H1 (cell line): Measurements from ENCODE around the gene ADAMTS6. TPM values are rescaled to one million over a fixed set of nuclear protein-coding genes. Genes with fewer than 3 reads are reported as not detected.

Source experiments
- CTCF ChIA-PET: fragments of 300-600 bp; sonication (Branson Sonifier 250); formaldehyde crosslinking; loops from one replicate; lab custom pipeline; 2021; ENCODE audit not compliant: partially characterized antibody; lab: Charles Lee
- POLR2A ChIA-PET: fragments of 300-600 bp; sonication (Branson Sonifier 250); formaldehyde crosslinking; loops from one replicate; lab custom pipeline; 2021; ENCODE audit warnings: inconsistent platforms; ENCODE audit not compliant: partially characterized antibody; lab: Charles Lee
- DNase-seq, 2 experiments: peaks; one replicate each; pipeline versions ENCODE4 v3.0.0 to v3.0.0-alpha.2; 2010 to 2022; ENCODE audit warnings: low spot score in 2 of 2, low read depth in 1 of 2, mixed read lengths in 1 of 2
- FAIRE-seq: peaks from 2 replicates; lab custom pipeline; 2011; peaks lifted over from hg19 to GRCh38; lab: Jason Lieb, UNC
- H2AFZ ChIP-seq: 2 replicates; pipeline ENCODE4 v1.8.1; 2012; ENCODE audit warnings: low read length, inconsistent platforms
- H2AK5ac ChIP-seq: 2 replicates; pipeline ENCODE4 v1.6.1; 2013; ENCODE audit warnings: low read depth, low read length
- H2BK120ac ChIP-seq: replicated peaks from 2 replicates; pipeline ENCODE3; 2013; ENCODE audit warnings: low read depth, low read length, inconsistent platforms
- H2BK12ac ChIP-seq: 2 replicates; pipeline ENCODE4 v1.6.1; 2013; ENCODE audit warnings: low read depth, low read length
- H2BK15ac ChIP-seq: 2 replicates; pipeline ENCODE4 v1.6.1; 2013; ENCODE audit warnings: low read length
- H2BK20ac ChIP-seq: 2 replicates; pipeline ENCODE4 v1.6.1; 2013; ENCODE audit warnings: low read length
- H2BK5ac ChIP-seq: 2 replicates; pipeline ENCODE4 v1.6.1; 2013; ENCODE audit warnings: low read depth, low read length
- H3K14ac ChIP-seq: 2 replicates; pipeline ENCODE4 v1.6.1; 2013; ENCODE audit warnings: inconsistent platforms; ENCODE audit not compliant: insufficient read length
- H3K18ac ChIP-seq: 2 replicates; pipeline ENCODE4 v1.6.1; 2013; ENCODE audit warnings: low read length; ENCODE audit errors: extremely low read depth
- H3K23ac ChIP-seq: 2 replicates; pipeline ENCODE4 v1.6.1; 2013; ENCODE audit warnings: inconsistent platforms; ENCODE audit not compliant: insufficient read length
- H3K23me2 ChIP-seq: 2 replicates; pipeline ENCODE4 v1.6.1; 2013; ENCODE audit warnings: low read depth, low read length
- H3K27ac ChIP-seq: 2 replicates; pipeline ENCODE4 v1.6.1; 2011; ENCODE audit warnings: low read depth, low read length, inconsistent platforms
- H3K27me3 ChIP-seq, 4 experiments: replicated peaks in 1 of 4; 1 replicate in 1 of 4; 2 replicates in 3 of 4; pipeline versions ENCODE4 v1.6.1 to v1.8.1; 2011 to 2013; ENCODE audit warnings: low read length in 3 of 4, mild to moderate bottlenecking in 3 of 4, inconsistent platforms in 2 of 4, mixed read lengths in 2 of 4, moderate library complexity in 1 of 4; ENCODE audit not compliant: control insufficient read depth in 3 of 4, insufficient read depth in 3 of 4; ENCODE audit errors: extremely low read depth in 1 of 4
- H3K36me3 ChIP-seq, 4 experiments: 2 replicates each; pipeline versions ENCODE4 v1.6.1 to v1.8.1; 2011 to 2013; ENCODE audit warnings: mild to moderate bottlenecking in 4 of 4, low read length in 3 of 4, moderate library complexity in 2 of 4, control low read depth in 1 of 4, inconsistent platforms in 1 of 4; ENCODE audit not compliant: insufficient read depth in 4 of 4, control insufficient read depth in 2 of 4
- H3K4ac ChIP-seq: replicated peaks from 2 replicates; pipeline ENCODE3; 2013; ENCODE audit warnings: low read length, low read depth, mixed read lengths, inconsistent platforms; ENCODE audit not compliant: insufficient read length
- H3K4me1 ChIP-seq, 4 experiments: replicated peaks in 1 of 4; 1 replicate in 1 of 4; 2 replicates in 3 of 4; pipeline versions ENCODE4 v1.6.1 to v1.8.1; 2011 to 2013; ENCODE audit warnings: low read length in 3 of 4, inconsistent platforms in 2 of 4, mixed read lengths in 1 of 4; ENCODE audit not compliant: insufficient read depth in 4 of 4, control insufficient read depth in 3 of 4
- H3K4me2 ChIP-seq, 2 experiments: 2 replicates each; pipeline versions ENCODE4 v1.6.1 to v1.8.1; 2011 to 2013; ENCODE audit warnings: low read depth in 2 of 2, low read length in 2 of 2, control low read depth in 1 of 2, inconsistent platforms in 1 of 2, mild to moderate bottlenecking in 1 of 2; ENCODE audit not compliant: insufficient read depth in 1 of 2
- H3K4me3 ChIP-seq, 4 experiments: fragments of 200-600, 300-600 bp in 1 of 4; sonication (generic), shearing (Covaris generic), sonication (Bioruptor Twin) in 1 of 4; 2 replicates each; pipeline versions ENCODE4 v1.5.1 to v1.8.1; 2011 to 2016; ENCODE audit warnings: low read length in 4 of 4, low read depth in 3 of 4, control low read depth in 2 of 4, inconsistent platforms in 2 of 4, mild to moderate bottlenecking in 2 of 4, mixed read lengths in 1 of 4, moderate library complexity in 1 of 4; ENCODE audit not compliant: insufficient read depth in 2 of 4; ENCODE audit errors: extremely low read depth in 1 of 4
- H3K56ac ChIP-seq: replicated peaks from 2 replicates; pipeline ENCODE3; 2013; ENCODE audit warnings: low read depth, mild to moderate bottlenecking, mixed read lengths, low read length, inconsistent platforms; ENCODE audit not compliant: insufficient read length
- H3K79me1 ChIP-seq: 2 replicates; pipeline ENCODE4 v1.6.1; 2013; ENCODE audit warnings: low read depth, low read length, control low read depth
- H3K79me2 ChIP-seq, 2 experiments: 2 replicates each; pipeline versions ENCODE4 v1.6.1 to v1.8.1; 2012 to 2013; ENCODE audit warnings: low read length in 2 of 2, mild to moderate bottlenecking in 2 of 2, inconsistent platforms in 1 of 2; ENCODE audit not compliant: insufficient read depth in 2 of 2, control insufficient read depth in 1 of 2
- H3K9ac ChIP-seq, 4 experiments: replicated peaks in 1 of 4; 1 replicate in 1 of 4; 2 replicates in 3 of 4; pipeline versions ENCODE4 v1.6.1 to v1.8.1; 2011 to 2013; ENCODE audit warnings: low read depth in 3 of 4, low read length in 3 of 4, control low read depth in 2 of 4, mild to moderate bottlenecking in 2 of 4, moderate library complexity in 2 of 4, inconsistent platforms in 1 of 4; ENCODE audit errors: extremely low read depth in 1 of 4
- H3K9me3 ChIP-seq, 2 experiments: 2 replicates each; pipeline versions ENCODE4 v1.6.1 to v1.8.1; 2012 to 2013; ENCODE audit warnings: mild to moderate bottlenecking in 2 of 2, moderate library complexity in 2 of 2, control low read depth in 1 of 2, inconsistent platforms in 1 of 2, low read depth in 1 of 2, low read length in 1 of 2, mixed read lengths in 1 of 2; ENCODE audit not compliant: insufficient read depth in 2 of 2
- H4K20me1 ChIP-seq, 2 experiments: replicated peaks in 1 of 2; 2 replicates each; pipeline versions ENCODE3 to v1.8.1; 2011 to 2013; ENCODE audit warnings: inconsistent platforms in 2 of 2, low read length in 2 of 2, mild to moderate bottlenecking in 1 of 2; ENCODE audit not compliant: insufficient read depth in 2 of 2, control insufficient read depth in 1 of 2
- H4K5ac ChIP-seq: 2 replicates; pipeline ENCODE4 v1.6.1; 2013; ENCODE audit warnings: low read length, low read depth, mixed read lengths, inconsistent platforms; ENCODE audit not compliant: insufficient read length
- H4K8ac ChIP-seq: 2 replicates; pipeline ENCODE4 v1.8.0; 2013; ENCODE audit warnings: mild to moderate bottlenecking, moderate library complexity, low read length, inconsistent platforms; ENCODE audit not compliant: insufficient read depth; ENCODE audit errors: extremely low read depth
- H4K91ac ChIP-seq: replicated peaks from 2 replicates; pipeline ENCODE3; 2013; ENCODE audit warnings: low read length, mixed read lengths, inconsistent platforms; ENCODE audit not compliant: insufficient read length
- SIN3A ChIP-seq, 2 experiments: IDR thresholded peaks in 1 of 2; conservative IDR thresholded peaks in 1 of 2; 2 replicates each; pipeline ENCODE4 v1.6.1; 2011 to 2012; ENCODE audit warnings: low read length in 2 of 2, improper control_type of control experiment in 1 of 2, low read depth in 1 of 2, mild to moderate bottlenecking in 1 of 2
- WGBS, 2 experiments: shearing (Covaris generic) in 1 of 2; methylation state at CpG; one replicate each; pipeline versions ENCODE4 v1.1.6 to v1.1.7; 2013 to 2015; ENCODE audit warnings: low lambda C conversion rate in 2 of 2, mixed read lengths in 2 of 2, inconsistent platforms in 1 of 2, low coverage in 1 of 2, missing lambda C conversion rate in 1 of 2; ENCODE audit not compliant: insufficient replicate concordance in 2 of 2, insufficient coverage in 1 of 2, insufficient read length in 1 of 2; ENCODE audit errors: extremely low coverage in 1 of 2, missing lambda C conversion rate in 1 of 2; 5-methylcytosine and 5-hydroxymethylcytosine counted together
- polyA plus RNA-seq, 7 experiments: library from polyadenylated mRNA; depleted of rRNA in 3 of 7; stranded (reverse) in 5 of 7; unstranded in 2 of 7; fragments of >200 nt in 5 of 7; fragments of 200-250 nt in 2 of 7; gene quantifications; 1 replicate in 5 of 7; 2 replicates in 1 of 7; 4 replicates in 1 of 7; pipeline versions ENCODE4 v1.2.1 to v1.2.3, GENCODE V29; 2011 to 2013; ENCODE audit warnings: missing spikeins in 2 of 7, mixed read lengths in 2 of 7
- total RNA-seq: library from RNA; stranded (reverse); fragmentation: NEBNext Ultra II Directional; extraction: Animal tissue kit (Norgen Biotek cat#: 25700); gene quantifications from 2 replicates; pipeline ENCODE4 v1.2.1, GENCODE V29; 2021
- TF ChIP-seq, protein P1 (sequence below): IDR thresholded peaks from 2 replicates; pipeline ENCODE4 v1.6.1; 2012; ENCODE audit warnings: inconsistent platforms

The ADAMTS6 gene
- total and polyA plus RNA-seq, 2 of the 8 experiments (the other 6 are each of a cell fraction or from before 2014, with no cell fraction given) = 0.74 to 2.4 TPM

DNA sequence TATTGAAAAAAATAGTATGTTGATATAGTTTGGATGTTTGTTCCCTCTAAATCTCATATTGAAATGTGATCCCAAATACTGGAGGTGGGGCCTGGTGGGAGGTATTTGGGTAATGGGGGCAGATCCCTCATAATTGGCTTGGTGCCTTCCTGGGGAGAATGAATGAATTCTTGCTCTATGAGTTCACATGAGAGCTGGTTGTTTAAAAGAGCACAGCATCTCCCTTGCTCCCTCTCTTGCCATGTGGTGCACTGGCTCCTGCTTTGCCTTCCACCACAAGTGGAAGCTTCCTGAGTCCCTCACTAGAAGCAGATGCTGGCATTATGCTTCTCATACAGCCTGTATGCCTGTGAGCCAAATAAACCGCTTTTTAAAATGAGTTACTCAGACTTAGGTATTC, 154.8 kb downstream of the ADAMTS6 start:
- DNase-seq (no peak), FAIRE-seq (no peak)
- TF ChIP-seq, protein P1, sequence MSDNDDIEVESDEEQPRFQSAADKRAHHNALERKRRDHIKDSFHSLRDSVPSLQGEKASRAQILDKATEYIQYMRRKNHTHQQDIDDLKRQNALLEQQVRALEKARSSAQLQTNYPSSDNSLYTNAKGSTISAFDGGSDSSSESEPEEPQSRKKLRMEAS = 0 out of 2 replicates have a peak, but pooled peaks have one; percentile 12
- TF ChIP-seq SIN3A (conservative IDR thresholded peaks at IDR 0.05 in 1 of 2, IDR thresholded peaks at IDR 0.05 in 1 of 2; ENCODE audit: low read depth in 1 of 2, low read length in 2 of 2) = no peak
- H3K79me1 ChIP-seq = no peaks in the 10 kb centered on the region
- H3K27me3 ChIP-seq = no peaks in the 10 kb centered on the region
- no peak overlapping the region for H4K8ac ChIP-seq
- no peak overlapping the region for H3K9ac ChIP-seq
- no peak overlapping the region for H3K56ac ChIP-seq
- H2BK20ac ChIP-seq = no peak overlapping the region
- H4K20me1 ChIP-seq = no peaks in the 10 kb centered on the region
- H3K23me2 ChIP-seq = no peaks in the 10 kb centered on the region
- H2BK5ac ChIP-seq = no peak overlapping the region
- ChIA-PET CTCF (no interaction called here), POLR2A (interaction anchor here (0.7 kb wide), 1 partner anchor 523 kb away, joined by 7 read pairs; no protein-coding TSS in a partner anchor)
- no peak overlapping the region for H2BK120ac ChIP-seq
- H3K4me3 ChIP-seq = no peak overlapping the region
- H3K18ac ChIP-seq = no peak overlapping the region; the same call in 1 of the 2 replicates
- H3K14ac ChIP-seq = no peak overlapping the region
- no peak overlapping the region for H3K4me2 ChIP-seq
- no peak overlapping the region for H4K5ac ChIP-seq
- no peak overlapping the region for H2AFZ ChIP-seq
- H3K9me3 ChIP-seq = no peaks in the 10 kb centered on the region
- 90% methylated on average over 1 of the region's 1 CpG; no CpG with 5 or more reads in 1 of the 2 experiments for WGBS, 2 experiments
- H3K4me1 ChIP-seq = peaks cover 0 to 4% (median 2%) of the 10 kb centered on the region in 4 experiments; a peak in 4 of 7 replicates
- no peak overlapping the region for H3K23ac ChIP-seq
- no peak overlapping the region for H3K27ac ChIP-seq
- no peaks in the 10 kb centered on the region for H3K36me3 ChIP-seq
- no peak overlapping the region for H2BK15ac ChIP-seq
- no peak overlapping the region for H2BK12ac ChIP-seq
- no peaks in the 10 kb centered on the region for H3K79me2 ChIP-seq
- no peak overlapping the region for H2AK5ac ChIP-seq
- no peak overlapping the region for H3K4ac ChIP-seq
- no peak overlapping the region for H4K91ac ChIP-seq
